ENCODE measurements around the gene CLPTM1L. TPM values are rescaled to one million over a fixed set of nuclear protein-coding genes. Genes with fewer than 3 reads are reported as not detected.
"Not testable (repeated sequence)": the region's sequence is repeated elsewhere in the genome, so short reads cannot be mapped to it uniquely, and the experiment has no call there.

CLPTM1L gene
- total RNA-seq, 1 donor from 2014 or later, result 113 TPM

DNA sequence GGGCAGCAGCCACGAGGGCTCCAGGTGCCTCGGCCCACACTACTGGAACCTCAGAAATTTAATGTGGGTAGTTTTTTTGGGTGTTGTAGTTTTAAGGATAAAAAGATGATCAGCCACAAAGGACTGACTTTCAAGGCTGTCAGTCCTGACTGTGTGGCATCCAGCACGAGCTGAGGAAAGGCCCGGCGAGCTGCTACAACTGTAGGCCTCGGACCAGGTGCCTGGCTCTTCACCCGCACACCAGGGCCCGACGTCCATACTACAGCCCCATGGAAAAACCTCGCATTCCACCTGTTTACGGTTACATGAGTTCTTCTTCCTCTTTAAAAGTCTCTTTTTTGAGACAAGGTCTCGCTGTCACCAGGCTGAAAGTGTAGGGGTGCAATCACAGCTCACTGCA is 2.6 kb downstream of the CLPTM1L start:
- no peaks in the 10 kb centered on the region for H3K27me3 ChIP-seq (ENCODE audit: control insufficient read depth in 3 of 3, insufficient read depth in 3 of 3, low read length in 3 of 3)
- H3K4me1 ChIP-seq (ENCODE audit: control insufficient read depth in 3 of 3, insufficient read depth in 3 of 3, low read length in 3 of 3), result peaks cover 20 to 23% (median 21%) of the 10 kb centered on the region in 3 donors
- H3K4me3 ChIP-seq (ENCODE audit: low read length in 3 of 3), result no peak overlapping the region
- H3K9ac ChIP-seq (ENCODE audit: low read depth in 1 of 3, low read length in 3 of 3), result no peak overlapping the region
- H3K27ac ChIP-seq (ENCODE audit: low read depth, low read length), result no peak overlapping the region
- H3K36me3 ChIP-seq (ENCODE audit: control insufficient read depth in 3 of 3, insufficient read depth in 3 of 3, low read length in 3 of 3), result peaks cover 39 to 47% (median 41%) of the 10 kb centered on the region in 3 donors
- H3K9me3 ChIP-seq (ENCODE audit: control insufficient read depth in 3 of 3, low read length in 3 of 3), result no peaks in the 10 kb centered on the region

DNA sequence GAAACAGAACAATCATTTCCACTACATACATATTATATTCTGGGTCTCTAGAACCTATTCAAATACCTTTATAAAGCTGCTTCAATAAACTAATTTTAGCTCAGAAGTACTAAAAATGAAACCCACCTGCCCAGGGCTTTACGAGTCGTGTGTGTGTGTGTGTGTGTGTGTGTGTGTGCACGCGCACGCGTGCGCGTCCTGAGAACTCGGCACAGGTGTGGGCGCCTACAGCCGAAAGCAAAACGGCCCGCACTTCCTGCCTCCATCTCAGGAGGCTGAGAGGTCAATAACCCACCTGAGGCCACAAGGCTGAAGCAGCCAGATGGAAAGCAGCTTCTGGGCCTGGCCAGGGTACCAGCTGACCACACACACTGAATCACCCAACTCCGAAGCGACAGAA is 3.0 kb downstream of the CLPTM1L start:
- Histone ChIP-seq H3K9ac (ENCODE audit: low read depth in 1 of 3, low read length in 3 of 3) (no peak overlapping the region), H3K27ac (ENCODE audit: low read depth, low read length) (no peak overlapping the region), H3K36me3 (ENCODE audit: control insufficient read depth in 3 of 3, insufficient read depth in 3 of 3, low read length in 3 of 3) (peaks cover 43 to 51% (median 43%) of the 10 kb centered on the region in 3 donors), H3K9me3 (ENCODE audit: control insufficient read depth in 3 of 3, low read length in 3 of 3) (no peaks in the 10 kb centered on the region), H3K27me3 (ENCODE audit: control insufficient read depth in 3 of 3, insufficient read depth in 3 of 3, low read length in 3 of 3) (no peaks in the 10 kb centered on the region), H3K4me3 (ENCODE audit: low read length in 3 of 3) (no peak overlapping the region), H3K4me1 (ENCODE audit: control insufficient read depth in 3 of 3, insufficient read depth in 3 of 3, low read length in 3 of 3) (peaks cover 20 to 23% (median 21%) of the 10 kb centered on the region in 3 donors)

DNA sequence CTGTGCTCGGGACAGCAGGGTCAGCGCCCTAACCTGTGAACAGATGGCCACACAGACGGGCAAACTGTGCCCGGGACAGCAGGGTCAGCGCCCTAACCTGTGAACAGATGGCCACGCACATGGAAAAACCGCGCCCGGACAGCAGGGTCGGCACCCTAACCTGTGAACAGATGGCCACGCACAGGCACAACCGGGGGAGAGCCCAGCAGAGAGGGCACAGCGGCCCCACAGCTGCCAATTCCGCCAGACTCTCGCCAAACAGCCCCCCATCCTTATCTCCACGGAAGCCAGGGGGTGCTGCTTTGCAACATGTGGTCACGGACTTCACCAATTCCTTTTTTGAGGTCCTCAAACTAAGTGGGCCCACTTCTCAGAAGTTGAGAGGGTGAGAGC is 5.1 kb downstream of the CLPTM1L start:
- Histone ChIP-seq H3K36me3 (ENCODE audit: control insufficient read depth in 3 of 3, insufficient read depth in 3 of 3, low read length in 3 of 3) (peaks cover 63 to 70% (median 64%) of the 10 kb centered on the region in 3 donors), H3K4me1 (ENCODE audit: control insufficient read depth in 3 of 3, insufficient read depth in 3 of 3, low read length in 3 of 3) (peaks cover 6 to 12% (median 10%) of the 10 kb centered on the region in 3 donors)
- not testable (repeated sequence) for H3K4me3 ChIP-seq (ENCODE audit: low read length in 3 of 3); H3K9me3 ChIP-seq (ENCODE audit: control insufficient read depth in 3 of 3, low read length in 3 of 3); H3K27me3 ChIP-seq (ENCODE audit: control insufficient read depth in 3 of 3, insufficient read depth in 3 of 3, low read length in 3 of 3); H3K9ac ChIP-seq (ENCODE audit: low read depth in 1 of 3, low read length in 3 of 3); H3K27ac ChIP-seq (ENCODE audit: low read depth, low read length)

DNA sequence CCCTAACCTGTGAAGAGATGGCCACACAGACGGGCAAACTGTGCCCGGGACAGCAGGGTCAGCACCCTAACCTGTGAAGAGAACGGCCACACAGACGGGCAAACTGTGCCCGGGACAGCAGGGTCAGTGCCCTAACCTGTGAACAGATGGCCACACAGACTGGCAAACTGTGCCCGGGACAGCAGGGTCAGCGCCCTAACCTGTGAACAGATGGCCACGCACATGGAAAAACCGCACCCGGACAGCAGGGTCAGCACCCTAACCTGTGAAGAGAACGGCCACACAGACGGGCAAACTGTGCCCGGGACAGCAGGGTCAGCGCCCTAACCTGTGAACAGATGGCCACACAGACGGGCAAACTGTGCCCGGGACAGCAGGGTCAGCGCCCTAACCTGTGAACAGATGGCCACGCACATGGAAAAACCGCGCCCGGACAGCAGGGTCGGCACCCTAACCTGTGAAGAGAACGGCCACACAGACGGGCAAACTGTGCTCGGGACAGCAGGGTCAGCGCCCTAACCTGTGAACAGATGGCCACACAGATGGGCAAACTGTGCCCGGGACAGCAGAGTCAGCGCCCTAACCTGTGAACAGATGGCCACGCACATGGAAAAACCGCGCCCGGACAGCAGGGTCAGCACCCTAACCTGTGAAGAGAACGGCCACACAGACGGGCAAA is 5.6 kb downstream of the CLPTM1L start:
- not testable (repeated sequence) for H3K9me3 ChIP-seq (ENCODE audit: control insufficient read depth in 3 of 3, low read length in 3 of 3); H3K4me3 ChIP-seq (ENCODE audit: low read length in 3 of 3); H3K27me3 ChIP-seq (ENCODE audit: control insufficient read depth in 3 of 3, insufficient read depth in 3 of 3, low read length in 3 of 3); H3K27ac ChIP-seq (ENCODE audit: low read depth, low read length); H3K9ac ChIP-seq (ENCODE audit: low read depth in 1 of 3, low read length in 3 of 3)
- peaks cover 5 to 10% (median 9%) of the 10 kb centered on the region in 3 donors for H3K4me1 ChIP-seq (ENCODE audit: control insufficient read depth in 3 of 3, insufficient read depth in 3 of 3, low read length in 3 of 3)
- H3K36me3 ChIP-seq (ENCODE audit: control insufficient read depth in 3 of 3, insufficient read depth in 3 of 3, low read length in 3 of 3), result peaks cover 63 to 72% (median 65%) of the 10 kb centered on the region in 3 donors

DNA sequence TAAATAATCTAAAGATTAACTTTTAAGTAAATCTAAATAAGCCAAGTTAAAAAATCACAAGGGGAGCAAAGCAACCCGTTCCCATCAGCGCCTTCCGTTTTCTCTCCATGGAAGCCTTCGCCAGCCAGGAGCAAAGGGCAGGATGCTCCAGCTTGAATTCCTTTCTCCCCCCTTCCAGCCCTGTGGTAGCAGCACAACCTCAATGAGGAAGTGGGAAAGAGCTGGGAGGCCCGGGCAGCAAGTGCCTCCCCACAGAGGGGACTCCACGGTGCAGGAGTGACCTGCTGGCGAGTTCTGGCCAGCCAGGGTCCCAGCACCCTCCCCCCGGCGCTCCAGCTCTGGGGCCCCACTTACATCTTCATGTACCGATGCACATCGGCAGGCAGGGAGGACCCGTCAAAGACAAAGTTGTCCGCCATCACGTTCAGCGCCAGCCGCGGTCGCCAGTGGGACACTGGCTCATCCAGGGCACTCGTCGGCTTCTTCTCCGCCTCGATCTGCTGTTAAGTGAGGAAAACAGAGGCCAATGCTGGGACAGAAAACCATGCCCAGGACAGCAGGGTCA is 6.3 kb downstream of the CLPTM1L start:
- Histone ChIP-seq H3K9me3 (ENCODE audit: control insufficient read depth in 3 of 3, low read length in 3 of 3) (no peaks in the 10 kb centered on the region), H3K4me3 (ENCODE audit: low read length in 3 of 3) (no peak overlapping the region), H3K9ac (ENCODE audit: low read depth in 1 of 3, low read length in 3 of 3) (no peak overlapping the region), H3K36me3 (ENCODE audit: control insufficient read depth in 3 of 3, insufficient read depth in 3 of 3, low read length in 3 of 3) (peaks cover 68 to 77% (median 72%) of the 10 kb centered on the region in 3 donors), H3K27me3 (ENCODE audit: control insufficient read depth in 3 of 3, insufficient read depth in 3 of 3, low read length in 3 of 3) (no peaks in the 10 kb centered on the region), H3K4me1 (ENCODE audit: control insufficient read depth in 3 of 3, insufficient read depth in 3 of 3, low read length in 3 of 3) (peaks cover 0 to 4% (median 2%) of the 10 kb centered on the region in 3 donors), H3K27ac (ENCODE audit: low read depth, low read length) (no peak overlapping the region)

DNA sequence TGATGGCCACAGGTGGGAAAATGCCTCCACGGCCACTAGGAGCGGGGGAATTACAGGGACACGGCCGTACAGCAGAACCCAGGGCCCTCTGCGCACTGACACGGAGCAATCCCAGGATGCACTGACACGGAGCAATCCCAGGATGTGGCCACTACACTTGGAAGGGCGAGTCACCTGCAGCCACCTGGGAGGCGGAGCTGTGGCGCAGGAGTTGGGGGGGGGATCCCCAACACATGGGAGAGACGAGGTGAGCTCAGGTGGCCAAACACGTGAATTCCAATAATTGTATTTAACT is 6.8 kb downstream of the CLPTM1L start:
- H3K9ac ChIP-seq (ENCODE audit: low read depth in 1 of 3, low read length in 3 of 3), result no peak overlapping the region
- H3K27me3 ChIP-seq (ENCODE audit: control insufficient read depth in 3 of 3, insufficient read depth in 3 of 3, low read length in 3 of 3), result no peaks in the 10 kb centered on the region
- no peaks in the 10 kb centered on the region for H3K4me1 ChIP-seq (ENCODE audit: control insufficient read depth in 3 of 3, insufficient read depth in 3 of 3, low read length in 3 of 3)
- H3K9me3 ChIP-seq (ENCODE audit: control insufficient read depth in 3 of 3, low read length in 3 of 3), result no peaks in the 10 kb centered on the region
- H3K4me3 ChIP-seq (ENCODE audit: low read length in 3 of 3), result no peak overlapping the region
- H3K36me3 ChIP-seq (ENCODE audit: control insufficient read depth in 3 of 3, insufficient read depth in 3 of 3, low read length in 3 of 3), result peaks cover 68 to 77% (median 77%) of the 10 kb centered on the region in 3 donors
- H3K27ac ChIP-seq (ENCODE audit: low read depth, low read length), result no peak overlapping the region

DNA sequence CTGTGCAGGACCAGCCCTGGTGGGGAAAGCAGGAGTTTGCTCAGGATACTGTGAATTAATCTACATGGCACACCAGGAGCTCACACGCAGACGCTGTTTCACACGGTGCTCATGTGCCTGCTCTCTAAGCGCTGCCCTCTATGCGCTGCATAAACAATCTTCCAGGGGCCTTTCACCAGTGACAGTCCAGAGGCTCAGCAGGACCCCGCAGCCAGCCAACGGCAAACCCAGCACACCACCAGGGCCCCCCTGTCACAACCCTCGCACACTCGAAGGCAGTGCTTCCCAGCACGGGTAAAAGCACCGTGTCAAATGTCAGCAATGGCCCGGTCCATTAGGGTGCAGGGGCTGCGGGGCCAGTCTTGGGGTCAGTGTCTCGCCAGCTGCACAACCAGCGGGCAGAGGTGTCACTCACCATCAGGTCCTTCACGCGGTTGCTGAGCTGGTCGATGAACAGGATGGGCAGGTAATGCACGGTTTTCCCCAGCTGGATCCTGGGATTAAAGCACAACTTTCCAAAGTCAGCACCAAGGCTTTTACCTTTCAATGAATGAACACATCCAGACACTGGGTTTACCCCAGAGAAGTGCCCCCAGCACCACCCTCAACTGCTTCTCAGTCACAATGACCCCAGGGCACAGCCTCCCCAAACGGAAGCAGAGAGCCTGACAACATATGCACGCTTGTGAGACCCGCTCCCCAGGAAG is 7.3 kb downstream of the CLPTM1L start:
- Histone ChIP-seq H3K9ac (ENCODE audit: low read depth in 1 of 3, low read length in 3 of 3) (no peak overlapping the region), H3K36me3 (ENCODE audit: control insufficient read depth in 3 of 3, insufficient read depth in 3 of 3, low read length in 3 of 3) (peaks cover 70 to 81% (median 76%) of the 10 kb centered on the region in 3 donors), H3K27me3 (ENCODE audit: control insufficient read depth in 3 of 3, insufficient read depth in 3 of 3, low read length in 3 of 3) (no peaks in the 10 kb centered on the region), H3K4me1 (ENCODE audit: control insufficient read depth in 3 of 3, insufficient read depth in 3 of 3, low read length in 3 of 3) (no peaks in the 10 kb centered on the region), H3K4me3 (ENCODE audit: low read length in 3 of 3) (no peak overlapping the region), H3K9me3 (ENCODE audit: control insufficient read depth in 3 of 3, low read length in 3 of 3) (no peaks in the 10 kb centered on the region), H3K27ac (ENCODE audit: low read depth, low read length) (no peak overlapping the region)

DNA sequence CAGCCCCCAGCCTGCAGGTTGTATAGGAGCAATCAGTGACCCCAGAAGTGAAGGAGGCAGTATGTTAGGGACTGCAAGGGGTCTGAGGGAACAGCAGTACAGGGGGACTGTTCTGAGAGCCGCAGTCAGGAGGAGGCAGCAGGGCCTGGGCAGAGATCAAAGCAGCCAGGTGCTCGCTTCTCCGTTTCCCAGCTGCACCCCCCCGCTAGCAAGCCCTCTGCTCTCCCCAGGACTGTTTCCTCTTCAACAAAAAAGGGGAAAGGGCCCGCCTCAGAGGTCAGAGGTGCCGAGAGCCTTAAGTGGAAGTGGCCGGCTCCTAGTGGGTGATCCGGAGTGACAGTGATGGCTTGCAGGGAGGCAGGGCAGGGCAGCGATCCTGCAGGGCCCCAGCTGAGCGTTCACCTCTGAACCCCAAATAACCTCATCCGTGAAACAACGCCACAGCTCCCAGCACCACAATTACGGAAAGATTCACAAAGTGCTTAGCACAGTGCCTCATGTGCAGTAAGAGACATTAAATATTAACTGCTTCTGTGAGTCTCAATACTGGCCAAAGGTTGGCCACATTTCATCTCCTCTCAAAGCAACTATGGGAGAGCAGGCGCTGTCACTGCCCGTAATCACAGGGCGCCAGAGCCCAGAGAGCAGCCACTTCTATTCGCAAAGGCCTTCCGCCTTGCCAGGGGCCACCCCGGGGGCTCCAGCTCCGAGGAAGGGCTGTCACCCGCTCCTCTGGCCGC is 8.0 kb downstream of the CLPTM1L start:
- Histone ChIP-seq H3K4me1 (ENCODE audit: control insufficient read depth in 3 of 3, insufficient read depth in 3 of 3, low read length in 3 of 3) (no peaks in the 10 kb centered on the region), H3K36me3 (ENCODE audit: control insufficient read depth in 3 of 3, insufficient read depth in 3 of 3, low read length in 3 of 3) (peaks cover 77 to 82% (median 78%) of the 10 kb centered on the region in 3 donors), H3K4me3 (ENCODE audit: low read length in 3 of 3) (no peak overlapping the region), H3K9ac (ENCODE audit: low read depth in 1 of 3, low read length in 3 of 3) (no peak overlapping the region), H3K27me3 (ENCODE audit: control insufficient read depth in 3 of 3, insufficient read depth in 3 of 3, low read length in 3 of 3) (no peaks in the 10 kb centered on the region), H3K9me3 (ENCODE audit: control insufficient read depth in 3 of 3, low read length in 3 of 3) (no peaks in the 10 kb centered on the region), H3K27ac (ENCODE audit: low read depth, low read length) (no peak overlapping the region)

DNA sequence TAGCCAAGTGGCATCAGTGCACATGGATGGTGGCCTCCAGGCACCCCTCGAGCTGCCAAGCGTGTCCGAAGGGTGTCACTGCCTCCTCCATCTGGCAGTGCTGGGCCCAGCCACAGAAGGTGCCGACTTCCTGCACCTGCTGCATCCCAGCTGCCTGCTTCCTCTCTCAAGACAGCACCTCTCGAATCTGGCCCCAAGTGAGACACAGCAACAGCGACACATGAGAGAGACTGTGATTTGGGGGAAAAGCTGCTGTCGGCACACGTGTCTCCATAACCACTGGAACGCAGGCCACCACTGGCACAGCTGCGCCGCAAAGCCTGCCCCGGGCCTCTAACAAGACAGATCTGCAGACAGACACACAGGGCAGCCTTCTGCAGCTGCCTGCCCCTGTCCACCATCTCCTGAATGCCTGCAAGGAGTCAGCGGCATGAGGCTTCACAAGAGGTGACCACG is 8.8 kb downstream of the CLPTM1L start:
- Histone ChIP-seq H3K27ac (ENCODE audit: low read depth, low read length) (no peak overlapping the region), H3K27me3 (ENCODE audit: control insufficient read depth in 3 of 3, insufficient read depth in 3 of 3, low read length in 3 of 3) (no peaks in the 10 kb centered on the region), H3K9ac (ENCODE audit: low read depth in 1 of 3, low read length in 3 of 3) (no peak overlapping the region), H3K4me1 (ENCODE audit: control insufficient read depth in 3 of 3, insufficient read depth in 3 of 3, low read length in 3 of 3) (peaks cover 0 to 4% (median 0%) of the 10 kb centered on the region in 3 donors), H3K4me3 (ENCODE audit: low read length in 3 of 3) (no peak overlapping the region), H3K36me3 (ENCODE audit: control insufficient read depth in 3 of 3, insufficient read depth in 3 of 3, low read length in 3 of 3) (peaks cover 78 to 80% (median 78%) of the 10 kb centered on the region in 3 donors), H3K9me3 (ENCODE audit: control insufficient read depth in 3 of 3, low read length in 3 of 3) (no peaks in the 10 kb centered on the region)

All from skeletal muscle tissue (tissue), 4 donors.